SU-DHL-6 (cell line): ENCODE data around the gene SIRPG.

Source experiments
- H2AFZ ChIP-seq: fragments of 200-600 bp; sonication (generic); 2 replicates; pipeline ENCODE4 v1.6.1; 2014; ENCODE audit warnings: low read depth, mild to moderate bottlenecking, moderate library complexity, mixed read lengths, antibody characterized with exemption, low read length; ENCODE audit not compliant: severe bottlenecking
- H3F3A ChIP-seq: fragments of 200-600 bp; shearing (Covaris generic); 2 replicates; pipeline ENCODE4 v1.6.0; 2016; ENCODE audit warnings: antibody characterized with exemption, mild to moderate bottlenecking; ENCODE audit not compliant: insufficient read depth
- H3K27ac ChIP-seq: fragments of 200-600 bp; sonication (generic); 2 replicates; pipeline ENCODE4 v1.5.1; 2016; ENCODE audit warnings: low read depth, mild to moderate bottlenecking, low read length, moderate library complexity, mixed read lengths
- H3K27me3 ChIP-seq: fragments of 200-600 bp; sonication (generic), shearing (Covaris generic); 2 replicates; pipeline ENCODE4 v1.6.0; 2014; ENCODE audit warnings: mild to moderate bottlenecking, low read length
- H3K36me3 ChIP-seq: fragments of 200-600 bp; sonication (generic); 2 replicates; pipeline ENCODE4 v1.6.1; 2014; ENCODE audit warnings: mild to moderate bottlenecking, low read length, mixed read lengths
- H3K4me2 ChIP-seq: fragments of 300-600, 200-600 bp; shearing (Covaris generic), sonication (generic); 2 replicates; pipeline ENCODE4 v1.6.0; 2014; ENCODE audit warnings: low read length, low read depth, mild to moderate bottlenecking; ENCODE audit not compliant: poor library complexity, severe bottlenecking
- H3K4me3 ChIP-seq: fragments of 200-600 bp; sonication (generic); 2 replicates; pipeline ENCODE4 v1.5.1; 2014; ENCODE audit warnings: antibody characterized with exemption, low read length, mild to moderate bottlenecking, mixed read lengths; ENCODE audit not compliant: insufficient read depth, poor library complexity, severe bottlenecking
- H3K79me2 ChIP-seq: fragments of 200-600 bp; sonication (generic); 2 replicates; pipeline ENCODE4 v1.6.1; 2014; ENCODE audit warnings: mild to moderate bottlenecking, low read length, moderate library complexity; ENCODE audit not compliant: insufficient read depth
- H3K9ac ChIP-seq: fragments of 200-600 bp; sonication (generic); 2 replicates; pipeline ENCODE4 v1.7.0; 2014; ENCODE audit warnings: mild to moderate bottlenecking, low read length
- H3K9me2 ChIP-seq: fragments of 200-600 bp; sonication (generic); replicated peaks from 2 replicates; pipeline ENCODE4 v1.6.1; 2014; ENCODE audit warnings: low read length; ENCODE audit not compliant: insufficient read depth
- H3K9me3 ChIP-seq: fragments of 200-600 bp; sonication (generic); 2 replicates; pipeline ENCODE4 v1.6.1; 2014; ENCODE audit warnings: low read length, mixed read lengths; ENCODE audit not compliant: insufficient read depth
- H4K20me1 ChIP-seq: fragments of 200-600 bp; sonication (generic); 2 replicates; pipeline ENCODE4 v1.6.1; 2014; ENCODE audit warnings: low read depth, mild to moderate bottlenecking, antibody characterized with exemption, low read length, moderate library complexity, mixed read lengths
- CTCF ChIP-seq: fragments of 200-600 bp; sonication (generic); IDR thresholded peaks from one replicate; pipeline ENCODE4 v1.5.1; 2017; ENCODE audit warnings: antibody characterized with exemption, mild to moderate bottlenecking, low read length, moderate library complexity; ENCODE audit not compliant: insufficient read depth, poor library complexity, severe bottlenecking
- EZH2phosphoT487 ChIP-seq: fragments of 200-600 bp; sonication (generic), shearing (Covaris generic); conservative IDR thresholded peaks from 2 replicates; pipeline ENCODE4 v1.6.1; 2018; ENCODE audit warnings: mild to moderate bottlenecking, antibody characterized with exemption, low read length, moderate library complexity, mixed read lengths

The SIRPG gene

GRCh38 chr20:1686151-1686748 is 28.7 kb upstream of the SIRPG start:
- Histone ChIP-seq H3K79me2 (no peaks in the 10 kb centered on the region), H3K4me3 (no peak overlapping the region), H2AFZ (no peak overlapping the region), H3F3A (no peaks in the 10 kb centered on the region), H3K27ac (no peak overlapping the region), H3K9me2 (no peaks in the 10 kb centered on the region), H3K4me2 (no peak overlapping the region), H4K20me1 (no peaks in the 10 kb centered on the region), H3K9me3 (no peaks in the 10 kb centered on the region), H3K36me3 (no peaks in the 10 kb centered on the region), H3K9ac (no peak overlapping the region), H3K27me3 (no peaks in the 10 kb centered on the region)
- no peak for TF ChIP-seq EZH2phosphoT487
- TF ChIP-seq CTCF = no peak

DNA sequence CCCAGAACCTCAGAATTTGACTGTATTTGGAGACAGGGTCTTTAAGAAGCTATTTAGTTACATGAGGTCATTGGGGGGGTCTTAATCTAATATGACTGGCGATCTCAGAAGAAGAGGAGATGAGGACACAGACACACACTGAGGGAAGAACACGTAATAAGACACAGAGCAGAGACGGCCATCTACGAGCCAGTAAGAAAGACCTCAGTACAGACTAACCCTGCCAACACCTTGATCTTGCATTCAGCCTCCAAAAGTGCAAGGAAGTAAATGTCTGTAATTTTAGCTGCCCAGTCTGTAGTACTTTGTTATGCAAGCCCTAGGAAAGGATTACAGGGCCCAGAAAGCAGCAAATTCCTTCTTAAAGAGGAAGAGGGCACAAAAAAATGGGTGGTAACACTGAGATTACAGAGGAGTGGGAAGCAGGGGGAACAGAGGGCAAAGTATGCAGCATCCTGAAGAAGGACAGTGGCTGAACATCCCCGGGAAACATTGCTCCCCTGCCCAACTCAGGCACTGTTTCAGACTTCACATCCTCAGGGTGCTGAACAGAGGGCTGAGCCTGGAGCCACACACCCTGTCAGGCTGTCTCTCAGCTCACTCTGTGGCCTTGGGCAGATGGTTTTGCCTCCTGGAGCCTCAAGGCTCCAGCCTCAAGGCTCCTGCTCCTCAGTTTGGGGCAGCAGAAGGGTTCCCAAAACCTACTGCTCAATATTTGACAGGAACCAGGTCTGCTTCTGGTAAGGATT is 27.9 kb upstream of the SIRPG start:
- Histone ChIP-seq H3K4me2 (no peak overlapping the region), H4K20me1 (no peaks in the 10 kb centered on the region), H3K9me2 (no peaks in the 10 kb centered on the region), H2AFZ (no peak overlapping the region), H3K79me2 (no peaks in the 10 kb centered on the region), H3K36me3 (no peaks in the 10 kb centered on the region), H3K9me3 (no peaks in the 10 kb centered on the region), H3K9ac (no peak overlapping the region), H3K27ac (no peak overlapping the region), H3K27me3 (no peaks in the 10 kb centered on the region), H3F3A (no peaks in the 10 kb centered on the region), H3K4me3 (no peak overlapping the region)
- TF ChIP-seq EZH2phosphoT487 (no peak), CTCF (no peak)

- no peaks in the 10 kb centered on the region for H3K9me3 ChIP-seq
- H3K4me3 ChIP-seq = no peak overlapping the region
- H3F3A ChIP-seq = no peaks in the 10 kb centered on the region
- H3K27me3 ChIP-seq = no peaks in the 10 kb centered on the region
- H3K9ac ChIP-seq = no peak overlapping the region
- no peak for TF ChIP-seq EZH2phosphoT487
- TF ChIP-seq CTCF = no peak
- H3K27ac ChIP-seq = no peak overlapping the region
- H3K36me3 ChIP-seq = no peaks in the 10 kb centered on the region
- no peak overlapping the region for H3K4me2 ChIP-seq
- no peaks in the 10 kb centered on the region for H3K9me2 ChIP-seq
- H4K20me1 ChIP-seq = no peaks in the 10 kb centered on the region
- no peak overlapping the region for H2AFZ ChIP-seq
- H3K79me2 ChIP-seq = no peaks in the 10 kb centered on the region
These were observed 27.3 kb upstream of the SIRPG start for GRCh38 chr20:1684872-1685271.
